ENCODE results near the gene MTHFD2L. TPM values are rescaled to one million over a fixed set of nuclear protein-coding genes. Genes with fewer than 3 reads are reported as not detected.
A peak's percentile ranks its signal among the peaks of the same experiment; 100 is the strongest.

Gene MTHFD2L
- total and polyA plus RNA-seq, 2 donors (not counting 3 experiments of a cell fraction or from before 2014, with no cell fraction given), result 6.9 to 15.2 TPM

GRCh38 chr4:74188912-74189311, 31.0 kb downstream of the MTHFD2L start:
- intact Hi-C loops (cut with micrococcal nuclease) (loop anchor here (1.0 to 2.0 kb wide), 3 partner anchors 39 to 482 kb away; no protein-coding TSS in a partner anchor), dilution Hi-C loops (cut with MboI; ENCODE audit: extremely low pct_ligation_motif_present, low sequenced_read_pairs) (no loop called here)
- Histone ChIP-seq H3K36me3 (ENCODE audit: control insufficient read depth in 2 of 2, extremely low read depth in 1 of 2, insufficient read depth in 2 of 2, low read length in 2 of 2) (no peaks in the 10 kb centered on the region), H4K20me1 (replicated peaks; ENCODE audit: control insufficient read depth, extremely low read depth, insufficient read depth, low read length) (no peaks in the 10 kb centered on the region), H3K9me3 (replicated peaks; ENCODE audit: control insufficient read depth, insufficient read depth, low read length) (no peaks in the 10 kb centered on the region), H3K79me2 (ENCODE audit: control insufficient read depth, insufficient read depth, low read length) (no peaks in the 10 kb centered on the region), H2AFZ (ENCODE audit: low read depth, low read length) (no peak overlapping the region), H3K27me3 (ENCODE audit: control insufficient read depth in 2 of 2, insufficient read depth in 2 of 2, low read length in 2 of 2) (no peaks in the 10 kb centered on the region), H3K4me1 (ENCODE audit: control insufficient read depth, extremely low read depth, insufficient read depth, low read length) (no peaks in the 10 kb centered on the region), H3K9ac (replicated peaks; ENCODE audit: extremely low read depth, insufficient read depth, low read length) (no peak overlapping the region), H3K27ac (ENCODE audit: insufficient read depth, low read depth, low read length) (no peak overlapping the region), H3K4me2 (ENCODE audit: insufficient read depth, low read length) (no peak overlapping the region), H3K9me1 (replicated peaks; ENCODE audit: control insufficient read depth, extremely low read depth, insufficient read depth, low read length) (no peaks in the 10 kb centered on the region), H3K4me3 (replicated peaks in 1 of 3; ENCODE audit: insufficient read depth in 1 of 3, low read depth in 1 of 3, low read length in 3 of 3) (no peak overlapping the region)
- no peak for FAIRE-seq
- no TSS peak for BruUV-seq (replicated peaks)
- no peak for TF ChIP-seq POLR2AphosphoS5 (IDR thresholded peaks at IDR 0.05; ENCODE audit: insufficient read depth, low read depth, low read length)
- TF ChIP-seq MAX (IDR thresholded peaks at IDR 0.05; ENCODE audit: insufficient read depth, insufficient read length), result no peak
- no peak for TF ChIP-seq EZH2 (IDR thresholded peaks at IDR 0.05; ENCODE audit: borderline replicate concordance, low read depth, low read length, severe bottlenecking)
- no peak for DNase-seq (ENCODE audit: low read depth, low spot score)
- CTCF ChIA-PET, result interaction anchor here (0.6 to 3.4 kb wide), 45 partner anchors 9 to 686 kb away, joined by 3 to 54 read pairs (median 4); partner anchors contain the start of genes BTC and EPGN
- POLR2A ChIA-PET, result interaction anchor here (0.6 kb wide), 1 partner anchor 614 kb away, joined by 3 read pairs; no protein-coding TSS in a partner anchor

DNA sequence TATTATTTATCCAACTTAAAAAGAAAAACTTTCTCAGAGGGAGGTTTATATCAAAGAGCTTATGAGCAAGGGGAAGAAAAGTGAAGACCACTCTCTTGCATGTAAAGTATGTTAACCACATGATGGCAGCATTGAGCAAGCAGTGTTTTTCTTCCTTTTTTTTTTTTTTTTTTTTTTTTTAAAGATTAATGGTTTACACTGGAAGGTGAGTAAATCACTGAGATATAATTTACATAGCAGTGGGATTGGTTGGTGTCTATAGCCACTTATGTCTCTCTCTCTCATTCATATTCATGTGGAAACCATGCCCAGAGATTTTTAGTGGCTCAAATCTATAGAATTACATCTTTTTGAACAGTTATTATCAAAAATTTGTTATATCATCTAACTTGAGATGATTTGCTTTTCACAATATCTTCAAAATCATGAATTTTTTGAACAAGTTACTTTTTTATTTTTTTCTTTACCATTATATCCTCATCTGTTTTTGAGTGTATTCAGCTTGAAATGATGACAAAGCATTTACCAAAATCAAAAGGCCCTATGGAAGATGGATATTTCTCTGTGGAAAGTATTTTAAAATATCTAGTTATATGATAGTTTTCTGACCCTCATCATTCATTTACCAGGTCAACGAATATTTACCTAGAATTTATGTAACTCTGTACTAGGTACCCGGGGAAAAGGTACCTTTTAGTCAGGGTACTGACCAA, 31.6 kb downstream of the MTHFD2L start:
- Histone ChIP-seq H3K27me3 (ENCODE audit: control insufficient read depth in 2 of 2, insufficient read depth in 2 of 2, low read length in 2 of 2) (no peaks in the 10 kb centered on the region), H3K4me3 (replicated peaks in 1 of 3; ENCODE audit: insufficient read depth in 1 of 3, low read depth in 1 of 3, low read length in 3 of 3) (no peak overlapping the region), H4K20me1 (replicated peaks; ENCODE audit: control insufficient read depth, extremely low read depth, insufficient read depth, low read length) (no peaks in the 10 kb centered on the region), H3K9me3 (replicated peaks; ENCODE audit: control insufficient read depth, insufficient read depth, low read length) (no peaks in the 10 kb centered on the region), H3K36me3 (ENCODE audit: control insufficient read depth in 2 of 2, extremely low read depth in 1 of 2, insufficient read depth in 2 of 2, low read length in 2 of 2) (no peaks in the 10 kb centered on the region), H3K27ac (ENCODE audit: insufficient read depth, low read depth, low read length) (no peak overlapping the region), H3K79me2 (ENCODE audit: control insufficient read depth, insufficient read depth, low read length) (no peaks in the 10 kb centered on the region), H3K4me2 (ENCODE audit: insufficient read depth, low read length) (no peak overlapping the region), H2AFZ (ENCODE audit: low read depth, low read length) (no peak overlapping the region), H3K4me1 (ENCODE audit: control insufficient read depth, extremely low read depth, insufficient read depth, low read length) (no peaks in the 10 kb centered on the region), H3K9me1 (replicated peaks; ENCODE audit: control insufficient read depth, extremely low read depth, insufficient read depth, low read length) (no peaks in the 10 kb centered on the region), H3K9ac (replicated peaks; ENCODE audit: extremely low read depth, insufficient read depth, low read length) (no peak overlapping the region)
- ChIA-PET POLR2A (interaction anchor here (0.6 kb wide), 1 partner anchor 614 kb away, joined by 3 read pairs; no protein-coding TSS in a partner anchor), CTCF (interaction anchor here (0.6 to 3.4 kb wide), 46 partner anchors 9 to 685 kb away, joined by 3 to 54 read pairs (median 4); partner anchors contain the start of genes BTC and EPGN)
- intact Hi-C loops (cut with micrococcal nuclease) (loop anchor here (1.0 to 2.0 kb wide), 3 partner anchors 39 to 481 kb away; no protein-coding TSS in a partner anchor), dilution Hi-C loops (cut with MboI; ENCODE audit: extremely low pct_ligation_motif_present, low sequenced_read_pairs) (no loop called here)
- no TSS peak for BruUV-seq (replicated peaks)
- TF ChIP-seq FOS (IDR thresholded peaks at IDR 0.05; ENCODE audit: borderline replicate concordance, insufficient read depth, low read length) (no peak), CTCF (IDR thresholded peaks at IDR 0.05; ENCODE audit: extremely low read depth in 1 of 2, insufficient read depth in 1 of 2, low read depth in 1 of 2, low read length in 2 of 2) (peak; percentile 37 to 63)
- FAIRE-seq, result peak; percentile 85
- peak; percentile 66 for DNase-seq (ENCODE audit: low read depth, low spot score)
